DOHH2 (cell line): ENCODE measurements around the gene GTF2A1L.

Source experiments
- H3F3A ChIP-seq: fragments of 200-600 bp; sonication (generic), shearing (Covaris generic); 2 replicates; pipeline ENCODE4 v1.6.0; 2016; ENCODE audit warnings: antibody characterized with exemption, mild to moderate bottlenecking; ENCODE audit not compliant: control insufficient read depth, insufficient read depth
- H3K27ac ChIP-seq: fragments of 200-600 bp; sonication (generic); 2 replicates; pipeline ENCODE4 v1.5.1; 2014; ENCODE audit warnings: low read depth, mild to moderate bottlenecking, low read length, moderate library complexity
- H3K27me3 ChIP-seq: fragments of 200-600 bp; sonication (generic); 2 replicates; pipeline ENCODE4 v1.6.1; 2014; ENCODE audit warnings: mild to moderate bottlenecking, low read length, mixed read lengths; ENCODE audit not compliant: control insufficient read depth
- H3K36me3 ChIP-seq: fragments of 200-600 bp; sonication (generic); 2 replicates; pipeline ENCODE4 v1.6.1; 2014; ENCODE audit warnings: mild to moderate bottlenecking, low read length, moderate library complexity, mixed read lengths; ENCODE audit not compliant: control insufficient read depth
- H3K4me1 ChIP-seq: fragments of 200-600 bp; sonication (generic); 2 replicates; pipeline ENCODE4 v1.6.1; 2014; ENCODE audit warnings: mild to moderate bottlenecking, low read length, mixed read lengths; ENCODE audit not compliant: control insufficient read depth
- H3K4me2 ChIP-seq: fragments of 200-600 bp; sonication (generic); 2 replicates; pipeline ENCODE4 v1.6.0; 2014; ENCODE audit warnings: mild to moderate bottlenecking, low read length, moderate library complexity
- H3K4me3 ChIP-seq: fragments of 200-600 bp; sonication (generic); 2 replicates; pipeline ENCODE4 v1.5.1; 2014; ENCODE audit warnings: mild to moderate bottlenecking, low read length, mixed read lengths
- H3K79me2 ChIP-seq: fragments of 200-600 bp; sonication (generic); 2 replicates; pipeline ENCODE4 v1.6.1; 2014; ENCODE audit warnings: mild to moderate bottlenecking, low read length, mixed read lengths; ENCODE audit not compliant: control insufficient read depth
- H3K9me2 ChIP-seq: fragments of 200-600 bp; sonication (generic); replicated peaks from 2 replicates; pipeline ENCODE4 v1.6.1; 2014; ENCODE audit warnings: mild to moderate bottlenecking, low read length, mixed read lengths; ENCODE audit not compliant: control insufficient read depth
- H3K9me3 ChIP-seq: fragments of 200-600 bp; sonication (generic); 2 replicates; pipeline ENCODE4 v1.6.1; 2014; ENCODE audit warnings: antibody characterized with exemption, low read length, mixed read lengths; ENCODE audit not compliant: control insufficient read depth, insufficient read depth
- H4K20me1 ChIP-seq: fragments of 200-600 bp; sonication (generic); 2 replicates; pipeline ENCODE4 v1.6.0; 2014; ENCODE audit warnings: low read depth, mild to moderate bottlenecking, antibody characterized with exemption, low read length, moderate library complexity; ENCODE audit not compliant: control insufficient read depth, insufficient read depth
- CTCF ChIP-seq: fragments of 200-600 bp; sonication (generic); IDR thresholded peaks from one replicate; pipeline ENCODE4 v1.5.1; 2014; ENCODE audit warnings: antibody characterized with exemption, mild to moderate bottlenecking, low read depth, low read length; ENCODE audit not compliant: poor library complexity, severe bottlenecking
- EZH2phosphoT487 ChIP-seq: fragments of 200-600 bp; sonication (generic); IDR thresholded peaks from 2 replicates; pipeline ENCODE4 v1.6.1; 2017; ENCODE audit warnings: borderline replicate concordance, mild to moderate bottlenecking, antibody characterized with exemption, low read length, moderate library complexity, mixed read lengths

Gene GTF2A1L

GRCh38 chr2:48597492-48597891 is 20.2 kb upstream of the GTF2A1L start:
- H3K4me2 ChIP-seq: no peak overlapping the region
- TF ChIP-seq EZH2phosphoT487 (no peak), CTCF (no peak)
- H3F3A ChIP-seq: no peaks in the 10 kb centered on the region
- no peaks in the 10 kb centered on the region for H3K9me2 ChIP-seq
- H3K27me3 ChIP-seq: 0 out of 2 replicates have a peak, but pooled peaks cover 2% of the 10 kb centered on the region
- H3K9me3 ChIP-seq: no peaks in the 10 kb centered on the region
- H3K4me3 ChIP-seq: no peak overlapping the region
- H3K79me2 ChIP-seq: no peaks in the 10 kb centered on the region
- no peaks in the 10 kb centered on the region for H3K4me1 ChIP-seq
- H4K20me1 ChIP-seq: no peaks in the 10 kb centered on the region
- no peaks in the 10 kb centered on the region for H3K36me3 ChIP-seq
- H3K27ac ChIP-seq: no peak overlapping the region

- no peaks in the 10 kb centered on the region for H3K9me3 ChIP-seq
- no peak overlapping the region for H3K27ac ChIP-seq
- TF ChIP-seq CTCF (peak; percentile 65), EZH2phosphoT487 (no peak)
- no peak overlapping the region for H3K4me2 ChIP-seq
- H4K20me1 ChIP-seq: no peaks in the 10 kb centered on the region
- H3K4me3 ChIP-seq: no peak overlapping the region
- H3K27me3 ChIP-seq: 0 out of 2 replicates have a peak, but pooled peaks cover 2% of the 10 kb centered on the region
- no peaks in the 10 kb centered on the region for H3K36me3 ChIP-seq
- H3K4me1 ChIP-seq: no peaks in the 10 kb centered on the region
- no peaks in the 10 kb centered on the region for H3K79me2 ChIP-seq
- H3F3A ChIP-seq: no peaks in the 10 kb centered on the region
- H3K9me2 ChIP-seq: no peaks in the 10 kb centered on the region
These were observed 17.3 kb upstream of the GTF2A1L start for GRCh38 chr2:48600204-48600813.

- H4K20me1 ChIP-seq: no peaks in the 10 kb centered on the region
- H3K4me3 ChIP-seq: no peak overlapping the region
- H3K36me3 ChIP-seq: no peaks in the 10 kb centered on the region
- H3K4me1 ChIP-seq: no peaks in the 10 kb centered on the region
- no peaks in the 10 kb centered on the region for H3K79me2 ChIP-seq
- H3K27me3 ChIP-seq: 0 out of 2 replicates have a peak, but pooled peaks cover 2% of the 10 kb centered on the region
- H3K9me3 ChIP-seq: no peaks in the 10 kb centered on the region
- no peaks in the 10 kb centered on the region for H3F3A ChIP-seq
- H3K27ac ChIP-seq: no peak overlapping the region
- no peaks in the 10 kb centered on the region for H3K9me2 ChIP-seq
- TF ChIP-seq CTCF: no peak
- no peak for TF ChIP-seq EZH2phosphoT487
- H3K4me2 ChIP-seq: no peak overlapping the region
These were observed 16.7 kb upstream of the GTF2A1L start for GRCh38 chr2:48600917-48601316.
